IMR-90 (cell line): Measurements from ENCODE around the gene BPI. TPM values are rescaled to one million over a fixed set of nuclear protein-coding genes. Genes with fewer than 3 reads are reported as not detected.

Experiments
- ATAC-seq: fragments of 200-7000 bp; cut with Tn5 transposase; 2 replicates; pipeline ENCODE4 v1.9.1; 2020; ENCODE audit warnings: low read depth, mild to moderate bottlenecking, moderate library complexity
- BruUV-seq: library from RNA; stranded (reverse); fragments of 400-500 nt; replicated peaks from 2 replicates; lab custom pipeline; 2021; lab: Mats Ljungman, UMichigan
- CTCF ChIA-PET: fragments of 300-600 bp; formaldehyde crosslinking; extraction: SDS; loops from one replicate; lab custom pipeline; 2021; ENCODE audit warnings: antibody characterized with exemption; lab: Yijun Ruan, JAX
- POLR2A ChIA-PET: fragments of 300-600 bp; sonication (Branson Sonifier 250); formaldehyde crosslinking; loops from one replicate; lab custom pipeline; 2022; ENCODE audit warnings: antibody characterized with exemption; ENCODE audit not compliant: unreplicated experiment; lab: Charles Lee
- DNase-seq: peaks from one replicate; pipeline ENCODE4 v3.0.0; 2013
- H2AFZ ChIP-seq: replicated peaks from 2 replicates; pipeline ENCODE3; 2013; ENCODE audit warnings: low read length, mild to moderate bottlenecking; ENCODE audit not compliant: poor library complexity
- H2AK5ac ChIP-seq: 2 replicates; pipeline ENCODE4 v1.6.1; 2013; ENCODE audit warnings: low read depth, low read length, inconsistent platforms
- H2AK9ac ChIP-seq: replicated peaks from 2 replicates; pipeline ENCODE3; 2013; ENCODE audit warnings: mild to moderate bottlenecking, low read depth, low read length, moderate library complexity; ENCODE audit not compliant: poor library complexity
- H2BK120ac ChIP-seq: 2 replicates; pipeline ENCODE4 v1.6.1; 2013; ENCODE audit warnings: low read depth, low read length, inconsistent platforms
- H2BK15ac ChIP-seq: 3 replicates; pipeline ENCODE4 v1.6.1; 2013; ENCODE audit warnings: low read depth, low read length, inconsistent platforms
- H2BK20ac ChIP-seq: 2 replicates; pipeline ENCODE4 v1.6.1; 2013; ENCODE audit warnings: low read depth, mild to moderate bottlenecking, inconsistent platforms, low read length, moderate library complexity
- H2BK5ac ChIP-seq: 2 replicates; pipeline ENCODE4 v1.6.1; 2013; ENCODE audit warnings: mild to moderate bottlenecking, low read depth, low read length, inconsistent platforms; ENCODE audit not compliant: poor library complexity, severe bottlenecking
- H3K14ac ChIP-seq: replicated peaks from 2 replicates; pipeline ENCODE4 v1.6.1; 2013; ENCODE audit warnings: low read depth, low read length, inconsistent platforms
- H3K18ac ChIP-seq: 2 replicates; pipeline ENCODE4 v1.6.1; 2013; ENCODE audit warnings: low read depth, low read length, control low read depth
- H3K23ac ChIP-seq: 2 replicates; pipeline ENCODE4 v1.6.1; 2013; ENCODE audit warnings: low read depth, low read length, inconsistent platforms
- H3K27ac ChIP-seq: 2 replicates; pipeline ENCODE4 v1.5.1; 2013; ENCODE audit warnings: mild to moderate bottlenecking, control low read depth, low read length; ENCODE audit not compliant: insufficient read depth
- H3K27me3 ChIP-seq: 2 replicates; pipeline ENCODE4 v1.6.1; 2013; ENCODE audit warnings: low read length; ENCODE audit not compliant: control insufficient read depth, insufficient read depth
- H3K36me3 ChIP-seq: 2 replicates; pipeline ENCODE4 v1.6.1; 2013; ENCODE audit warnings: low read length, mixed read lengths; ENCODE audit not compliant: control insufficient read depth, insufficient read depth
- H3K4ac ChIP-seq: 2 replicates; pipeline ENCODE4 v1.6.1; 2013; ENCODE audit warnings: low read depth, low read length, inconsistent platforms
- H3K4me1 ChIP-seq: 2 replicates; pipeline ENCODE4 v1.6.1; 2013; ENCODE audit warnings: low read length, mixed read lengths; ENCODE audit not compliant: control insufficient read depth, insufficient read depth
- H3K4me2 ChIP-seq: 2 replicates; pipeline ENCODE4 v1.6.1; 2013; ENCODE audit warnings: low read depth, mild to moderate bottlenecking, control low read depth, low read length, moderate library complexity
- H3K4me3 ChIP-seq: 2 replicates; pipeline ENCODE4 v1.5.1; 2013; ENCODE audit warnings: low read depth, mild to moderate bottlenecking, control low read depth, low read length, moderate library complexity; ENCODE audit not compliant: insufficient read depth
- H3K56ac ChIP-seq: 2 replicates; pipeline ENCODE4 v1.6.1; 2013; ENCODE audit warnings: low read length, inconsistent platforms; ENCODE audit not compliant: insufficient read depth; ENCODE audit errors: extremely low read depth
- H3K79me1 ChIP-seq, 2 experiments: 2 replicates each; pipeline ENCODE4 v1.6.1; 2013; ENCODE audit warnings: low read length in 2 of 2, inconsistent platforms in 1 of 2, low read depth in 1 of 2
- H3K9ac ChIP-seq: 2 replicates; pipeline ENCODE4 v1.6.1; 2013; ENCODE audit warnings: low read depth, low read length, control low read depth
- H3K9me1 ChIP-seq: 2 replicates; pipeline ENCODE4 v1.6.1; 2013; ENCODE audit warnings: low read length, inconsistent platforms; ENCODE audit not compliant: insufficient read depth
- H3K9me3 ChIP-seq: 2 replicates; pipeline ENCODE4 v1.6.1; 2013; ENCODE audit warnings: low read length; ENCODE audit not compliant: control insufficient read depth, insufficient read depth
- H4K20me1 ChIP-seq: 2 replicates; pipeline ENCODE4 v1.6.1; 2013; ENCODE audit warnings: low read length, inconsistent platforms; ENCODE audit not compliant: insufficient read depth
- H4K5ac ChIP-seq: 2 replicates; pipeline ENCODE4 v1.6.1; 2013; ENCODE audit warnings: mild to moderate bottlenecking, low read depth, low read length, control low read depth
- H4K8ac ChIP-seq, 2 experiments: 2 replicates each; pipeline ENCODE4 v1.6.1; 2013; ENCODE audit warnings: low read depth in 2 of 2, low read length in 2 of 2, control low read depth in 1 of 2, inconsistent platforms in 1 of 2
- H4K91ac ChIP-seq: 2 replicates; pipeline ENCODE4 v1.6.1; 2013; ENCODE audit warnings: low read depth, low read length, inconsistent platforms; ENCODE audit not compliant: insufficient read depth
- BHLHE40 ChIP-seq: fragments of 150-350 bp; IDR thresholded peaks from 2 replicates; pipeline ENCODE4 v1.6.1; 2016; ENCODE audit warnings: mild to moderate bottlenecking, low read depth, low read length
- CEBPB ChIP-seq: IDR thresholded peaks from 2 replicates; pipeline ENCODE4 v1.6.1; 2012; ENCODE audit warnings: low read depth, low read length, improper control_type of control experiment
- CHD1 ChIP-seq: IDR thresholded peaks from 2 replicates; pipeline ENCODE4 v1.6.1; 2012; ENCODE audit warnings: low read depth, low read length, improper control_type of control experiment
- CTCF ChIP-seq: conservative IDR thresholded peaks from 2 replicates; pipeline ENCODE4 v1.5.1; 2012; ENCODE audit warnings: mild to moderate bottlenecking, low read depth, low read length, improper control_type of control experiment
- ELK1 ChIP-seq: fragments of 150-350 bp; IDR thresholded peaks from 2 replicates; pipeline ENCODE4 v1.6.1; 2016; ENCODE audit warnings: low read depth, mild to moderate bottlenecking, low read length, moderate library complexity, borderline replicate concordance
- FOS ChIP-seq: fragments of 150-350 bp; IDR thresholded peaks from 2 replicates; pipeline ENCODE4 v1.6.1; 2016; ENCODE audit warnings: low read depth, low read length
- MAFK ChIP-seq: IDR thresholded peaks from 2 replicates; pipeline ENCODE4 v1.6.1; 2012; ENCODE audit warnings: low read depth, low read length, improper control_type of control experiment
- MAZ ChIP-seq: IDR thresholded peaks from 2 replicates; pipeline ENCODE4 v1.6.1; 2012; ENCODE audit warnings: low read depth, mild to moderate bottlenecking, low read length, improper control_type of control experiment, moderate library complexity, borderline replicate concordance
- MXI1 ChIP-seq: IDR thresholded peaks from 2 replicates; pipeline ENCODE4 v1.6.1; 2012; ENCODE audit warnings: low read depth, mild to moderate bottlenecking, low read length, moderate library complexity, borderline replicate concordance
- NFE2L2 ChIP-seq: fragments of 150-350 bp; IDR thresholded peaks from 2 replicates; pipeline ENCODE4 v1.6.1; 2016; ENCODE audit warnings: low read depth, mild to moderate bottlenecking, low read length
- POLR2A ChIP-seq: IDR thresholded peaks from 2 replicates; pipeline ENCODE4 v1.6.1; 2012; ENCODE audit warnings: mild to moderate bottlenecking, low read depth, low read length
- RAD21 ChIP-seq: IDR thresholded peaks from 2 replicates; pipeline ENCODE4 v1.6.1; 2012; ENCODE audit warnings: low read length, improper control_type of control experiment
- RCOR1 ChIP-seq: IDR thresholded peaks from 2 replicates; pipeline ENCODE4 v1.6.1; 2012; ENCODE audit warnings: mild to moderate bottlenecking, low read length, improper control_type of control experiment; ENCODE audit not compliant: insufficient replicate concordance
- RFX5 ChIP-seq: IDR thresholded peaks from 2 replicates; pipeline ENCODE4 v1.8.0; 2012; ENCODE audit warnings: low read depth, mild to moderate bottlenecking, low read length, moderate library complexity
- SMC3 ChIP-seq: fragments of 150-350 bp; IDR thresholded peaks from 2 replicates; pipeline ENCODE4 v1.6.1; 2016; ENCODE audit warnings: low read depth, mild to moderate bottlenecking, antibody characterized with exemption, low read length, moderate library complexity
- WGBS, 2 experiments: methylation state at CpG; one replicate each; pipeline versions ENCODE4 v1.1.5 to v1.1.7; 2013; ENCODE audit warnings: missing lambda C conversion rate in 2 of 2; ENCODE audit not compliant: insufficient read length in 1 of 2; ENCODE audit errors: extremely low coverage in 2 of 2; 5-methylcytosine and 5-hydroxymethylcytosine counted together
- dilution Hi-C: fragments of 300-500 bp; cut with HindIII; formaldehyde crosslinking; loops from one replicate; pipeline ENCODE4 v1.14.3; 2018; ENCODE audit warnings: low sequenced_read_pairs; ENCODE audit not compliant: unreplicated experiment
- in situ Hi-C: fragments of 300-500 bp; cut with MboI; formaldehyde crosslinking; loops from 3 replicates; pipeline ENCODE4 v1.14.3; 2019; ENCODE audit warnings: low sequenced_read_pairs, inconsistent platforms, mixed read lengths
- intact Hi-C: fragments of 100-400 bp; cut with micrococcal nuclease; formaldehyde crosslinking; loops from 2 replicates; pipeline ENCODE4 v1.10.0; 2022
- polyA plus RNA-seq, 3 experiments: library from polyadenylated mRNA; depleted of rRNA; stranded (reverse); fragments of >200 nt; gene quantifications; 2 replicates each; pipeline ENCODE4 v1.2.3, GENCODE V29; 2012; ENCODE audit warnings: low replicate concordance in 1 of 3
- total RNA-seq: library from RNA; depleted of rRNA; stranded (reverse); fragments of >200 nt; gene quantifications from 2 replicates; pipeline ENCODE4 v1.2.3, GENCODE V29; 2012
- TF ChIP-seq, protein P1 (sequence below): fragments of 150-350 bp; IDR thresholded peaks from 2 replicates; pipeline ENCODE4 v1.6.1; 2017; ENCODE audit warnings: mild to moderate bottlenecking, antibody characterized with exemption, low read length, low read depth

BPI gene
- total and polyA plus RNA-seq, 2 of the 4 experiments (the other 2 are of a cell fraction): 0.05 TPM; not detected in 1

DNA sequence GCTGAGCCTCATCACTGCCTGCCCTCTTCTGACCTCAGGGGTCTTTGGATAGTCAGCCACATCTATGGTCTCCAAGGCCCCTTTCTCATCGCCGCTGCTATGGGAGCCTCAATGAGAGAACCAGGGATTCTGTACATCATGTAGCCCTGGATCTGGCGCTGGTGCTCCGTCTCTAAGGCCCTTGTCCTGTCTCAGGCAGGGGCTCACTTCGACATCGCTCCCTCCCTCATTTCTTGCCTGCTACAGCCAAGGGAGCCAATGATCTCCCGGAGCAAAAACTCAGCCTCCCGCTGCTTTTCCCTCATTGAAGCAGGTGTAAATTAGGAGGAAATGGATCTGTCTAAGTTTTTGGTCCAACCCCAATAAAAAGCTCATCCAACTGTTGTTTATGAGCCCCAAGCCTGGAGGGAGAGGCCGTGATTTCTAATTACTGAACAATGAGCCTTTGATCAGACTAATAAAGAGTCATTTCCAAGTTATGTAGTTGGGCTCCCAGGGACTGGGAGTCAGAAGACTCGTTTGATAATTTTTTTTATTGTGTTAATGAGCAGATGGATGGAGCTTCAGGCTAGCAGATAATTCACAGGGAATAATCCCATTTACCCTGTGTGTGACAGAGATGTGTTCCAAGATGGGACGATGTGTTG, 73.2 kb downstream of the BPI start:
- ChIA-PET POLR2A (no interaction called here), CTCF (no interaction called here)
- Histone ChIP-seq H2BK5ac (no peak overlapping the region), H4K8ac (no peak overlapping the region), H3K9ac (no peak overlapping the region), H3K4me2 (no peak overlapping the region), H2BK20ac (no peak overlapping the region), H4K5ac (no peak overlapping the region), H2AK5ac (no peak overlapping the region), H3K23ac (no peak overlapping the region), H4K20me1 (no peaks in the 10 kb centered on the region), H3K56ac (no peak overlapping the region), H3K9me1 (no peaks in the 10 kb centered on the region), H3K14ac (no peak overlapping the region), H2BK15ac (no peak overlapping the region), H2AK9ac (no peak overlapping the region), H3K4me1 (no peaks in the 10 kb centered on the region), H3K36me3 (no peaks in the 10 kb centered on the region), H3K4ac (no peak overlapping the region), H3K27ac (no peak overlapping the region), H3K27me3 (peaks cover 38% of the 10 kb centered on the region), H3K79me1 (no peaks in the 10 kb centered on the region), H3K4me3 (no peak overlapping the region), H3K18ac (no peak overlapping the region), H2BK120ac (no peak overlapping the region), H2AFZ (no peak overlapping the region), H3K9me3 (no peaks in the 10 kb centered on the region), H4K91ac (no peak overlapping the region)
- in situ Hi-C loops: loop anchor here (25.0 kb wide), 1 partner anchor 1115 kb away; the partner anchor contains the start of gene GHRH
- no TSS peak for BruUV-seq
- ATAC-seq (no peak), DNase-seq (no peak)
- TF ChIP-seq BHLHE40: no peak
- no peak for TF ChIP-seq FOS
- no peak for TF ChIP-seq RAD21
- no peak for TF ChIP-seq ELK1
- TF ChIP-seq MAZ: no peak
- no peak for TF ChIP-seq RFX5
- TF ChIP-seq, protein P1, sequence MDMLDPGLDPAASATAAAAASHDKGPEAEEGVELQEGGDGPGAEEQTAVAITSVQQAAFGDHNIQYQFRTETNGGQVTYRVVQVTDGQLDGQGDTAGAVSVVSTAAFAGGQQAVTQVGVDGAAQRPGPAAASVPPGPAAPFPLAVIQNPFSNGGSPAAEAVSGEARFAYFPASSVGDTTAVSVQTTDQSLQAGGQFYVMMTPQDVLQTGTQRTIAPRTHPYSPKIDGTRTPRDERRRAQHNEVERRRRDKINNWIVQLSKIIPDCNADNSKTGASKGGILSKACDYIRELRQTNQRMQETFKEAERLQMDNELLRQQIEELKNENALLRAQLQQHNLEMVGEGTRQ: no peak
- no peak for TF ChIP-seq POLR2A
- no peak for TF ChIP-seq NFE2L2
- no peak for TF ChIP-seq RCOR1
- no peak for TF ChIP-seq MAFK
- no peak for TF ChIP-seq CTCF
- TF ChIP-seq CEBPB: no peak
- no peak for TF ChIP-seq CHD1
- TF ChIP-seq MXI1: no peak
- no peak for TF ChIP-seq SMC3
- WGBS, 2 experiments: 81% methylated on average over 4 of the region's 11 CpGs; no CpG with 5 or more reads in 1 of the 2 experiments
- dilution Hi-C loops: no loop called here
- intact Hi-C loops: no loop called here
